HUES6 (cell line): ENCODE results near the gene KBTBD13.
"Not testable (repeated sequence)": the region's sequence is repeated elsewhere in the genome, so short reads cannot be mapped to it uniquely, and the experiment has no call there.

ENCODE experiments used
- H3K27ac ChIP-seq: 2 replicates; pipeline ENCODE4 v1.7.0; 2013; ENCODE audit warnings: low read depth, mild to moderate bottlenecking, low read length, inconsistent platforms
- H3K27me3 ChIP-seq: 2 replicates; pipeline ENCODE4 v1.6.1; 2013; ENCODE audit warnings: low read length; ENCODE audit not compliant: control insufficient read depth, insufficient read depth
- H3K36me3 ChIP-seq: 2 replicates; pipeline ENCODE4 v1.6.1; 2013; ENCODE audit warnings: low read length; ENCODE audit not compliant: control insufficient read depth, insufficient read depth
- H3K4me1 ChIP-seq: 2 replicates; pipeline ENCODE4 v1.6.1; 2013; ENCODE audit warnings: low read length; ENCODE audit not compliant: control insufficient read depth, insufficient read depth
- H3K4me3 ChIP-seq: 2 replicates; pipeline ENCODE4 v1.5.1; 2013; ENCODE audit warnings: low read depth, low read length
- H3K9ac ChIP-seq: one replicate; pipeline ENCODE4 v1.6.1; 2013; ENCODE audit warnings: mild to moderate bottlenecking, low read length
- H3K9me3 ChIP-seq: 2 replicates; pipeline ENCODE4 v1.6.1; 2013; ENCODE audit warnings: low read depth, low read length; ENCODE audit not compliant: control insufficient read depth, insufficient read depth

Gene KBTBD13

GRCh38 chr15:65069779-65070546 is 6.6 kb upstream of the KBTBD13 start:
- no peak overlapping the region for H3K4me3 ChIP-seq
- no peak overlapping the region for H3K9ac ChIP-seq
- H3K36me3 ChIP-seq, result no peaks in the 10 kb centered on the region
- H3K9me3 ChIP-seq, result peaks cover 5% of the 10 kb centered on the region; the same call in 1 of the 2 replicates
- H3K27ac ChIP-seq, result no peak overlapping the region
- H3K27me3 ChIP-seq, result no peaks in the 10 kb centered on the region; the same call in 1 of the 2 replicates
- H3K4me1 ChIP-seq, result peaks cover 40% of the 10 kb centered on the region

- Histone ChIP-seq H3K4me1 (peaks cover 34% of the 10 kb centered on the region), H3K9ac (no peak overlapping the region), H3K36me3 (no peaks in the 10 kb centered on the region), H3K9me3 (peaks cover 5% of the 10 kb centered on the region; the same call in 1 of the 2 replicates), H3K4me3 (no peak overlapping the region), H3K27ac (no peak overlapping the region), H3K27me3 (no peaks in the 10 kb centered on the region; the same call in 1 of the 2 replicates)
Observed at GRCh38 chr15:65071381-65071811, 5.2 kb upstream of the KBTBD13 start.

- H3K4me3 ChIP-seq, result no peak overlapping the region
- H3K27ac ChIP-seq, result no peak overlapping the region
- H3K4me1 ChIP-seq, result peaks cover 28% of the 10 kb centered on the region
- peaks cover 5% of the 10 kb centered on the region; the same call in 1 of the 2 replicates for H3K9me3 ChIP-seq
- no peaks in the 10 kb centered on the region for H3K36me3 ChIP-seq
- H3K27me3 ChIP-seq, result no peaks in the 10 kb centered on the region; the same call in 1 of the 2 replicates
- no peak overlapping the region for H3K9ac ChIP-seq
Observed at GRCh38 chr15:65072027-65072426, 4.5 kb upstream of the KBTBD13 start.

GRCh38 chr15:65072617-65073016 is 3.9 kb upstream of the KBTBD13 start:
- Histone ChIP-seq H3K27me3 (no peaks in the 10 kb centered on the region), H3K4me3 (no peak overlapping the region), H3K9ac (no peak overlapping the region), H3K36me3 (no peaks in the 10 kb centered on the region), H3K9me3 (peaks cover 5% of the 10 kb centered on the region; the same call in 1 of the 2 replicates), H3K4me1 (peaks cover 24% of the 10 kb centered on the region), H3K27ac (no peak overlapping the region)

- not testable (repeated sequence) for H3K27me3 ChIP-seq, H3K9ac ChIP-seq, H3K9me3 ChIP-seq, H3K27ac ChIP-seq, H3K36me3 ChIP-seq, H3K4me3 ChIP-seq
- H3K4me1 ChIP-seq, result peaks cover 20% of the 10 kb centered on the region
Observed at GRCh38 chr15:65074946-65075345, 1.6 kb upstream of the KBTBD13 start.

GRCh38 chr15:65075607-65076395 is 745 bp upstream of the KBTBD13 start:
- not testable (repeated sequence) for H3K27me3 ChIP-seq, H3K9me3 ChIP-seq, H3K9ac ChIP-seq, H3K4me3 ChIP-seq, H3K27ac ChIP-seq, H3K36me3 ChIP-seq
- H3K4me1 ChIP-seq, result peaks cover 20% of the 10 kb centered on the region

GRCh38 chr15:65077291-65077980 is 890 bp downstream of the KBTBD13 start:
- H3K9me3 ChIP-seq, result peaks cover 5% of the 10 kb centered on the region; the same call in 1 of the 2 replicates
- no peak overlapping the region for H3K4me3 ChIP-seq
- H3K27me3 ChIP-seq, result no peaks in the 10 kb centered on the region
- peaks cover 21% of the 10 kb centered on the region for H3K4me1 ChIP-seq
- no peak overlapping the region for H3K27ac ChIP-seq
- H3K9ac ChIP-seq, result no peak overlapping the region
- H3K36me3 ChIP-seq, result no peaks in the 10 kb centered on the region

GRCh38 chr15:65077981-65078352 is 1.4 kb downstream of the KBTBD13 start:
- H3K27ac ChIP-seq, result no peak overlapping the region
- no peaks in the 10 kb centered on the region for H3K27me3 ChIP-seq
- H3K4me1 ChIP-seq, result peaks cover 26% of the 10 kb centered on the region
- H3K9me3 ChIP-seq, result peaks cover 5% of the 10 kb centered on the region; the same call in 1 of the 2 replicates
- no peak overlapping the region for H3K4me3 ChIP-seq
- no peak overlapping the region for H3K9ac ChIP-seq
- H3K36me3 ChIP-seq, result no peaks in the 10 kb centered on the region

GRCh38 chr15:65079580-65079979 is 3.0 kb downstream of the KBTBD13 start:
- Histone ChIP-seq H3K27me3 (no peaks in the 10 kb centered on the region), H3K27ac (no peak overlapping the region), H3K9ac (no peak overlapping the region), H3K4me1 (peaks cover 41% of the 10 kb centered on the region), H3K9me3 (no peaks in the 10 kb centered on the region), H3K36me3 (no peaks in the 10 kb centered on the region), H3K4me3 (no peak overlapping the region)

- peaks cover 54% of the 10 kb centered on the region for H3K4me1 ChIP-seq
Observed at GRCh38 chr15:65081270-65081669, 4.7 kb downstream of the KBTBD13 start.

More at GRCh38 chr15:65081270-65081669, 4.7 kb downstream of the KBTBD13 start:
- Histone ChIP-seq H3K36me3 (no peaks in the 10 kb centered on the region), H3K27me3 (no peaks in the 10 kb centered on the region), H3K4me3 (no peak overlapping the region), H3K9ac (no peak overlapping the region), H3K9me3 (no peaks in the 10 kb centered on the region), H3K27ac (no peak overlapping the region)
